Sigmoid colon (tissue), 7 donors: ENCODE data around the gene NRG2. TPM values are rescaled to one million over a fixed set of nuclear protein-coding genes. Genes with fewer than 3 reads are reported as not detected.

Source experiments
- DNase-seq: peaks from one replicate; pipeline ENCODE4 v3.0.0-alpha.2; 2019
- H3K27ac ChIP-seq, 4 donors: fragments of 200-600 bp; sonication (generic); one replicate each; pipeline ENCODE4 v1.5.1; 2016 to 2019; ENCODE audit warnings: mild to moderate bottlenecking in 1 of 4
- H3K27me3 ChIP-seq, 3 donors: fragments of 200-600 bp; sonication (generic); one replicate each; pipeline ENCODE4 v1.5.1; 2019; ENCODE audit warnings: mild to moderate bottlenecking in 1 of 3
- H3K36me3 ChIP-seq, 4 donors: fragments of 200-600 bp; sonication (generic); one replicate each; pipeline ENCODE4 v1.5.1; 2016 to 2019
- H3K4me1 ChIP-seq, 4 donors: fragments of 200-600 bp; sonication (generic); one replicate each; pipeline ENCODE4 v1.5.1; 2017 to 2019
- H3K4me3 ChIP-seq, 4 donors: fragments of 200-600 bp; sonication (generic); one replicate each; pipeline ENCODE4 v1.5.1; 2017 to 2019; ENCODE audit warnings: mild to moderate bottlenecking in 2 of 4, moderate library complexity in 1 of 4
- H3K9me3 ChIP-seq, 4 donors: fragments of 200-600 bp in 3 of 4; sonication (generic) in 3 of 4; one replicate each; pipeline versions ENCODE4 v1.5.1 to v1.6.1; 2013 to 2019
- CTCF ChIP-seq, 4 experiments: fragments of 450-650 bp in 3 of 4; fragments of 200-600 bp in 1 of 4; IDR thresholded peaks; one replicate each; pipeline ENCODE4 v1.5.1; 2016 to 2019; ENCODE audit warnings: antibody characterized with exemption in 4 of 4, mild to moderate bottlenecking in 3 of 4, moderate library complexity in 2 of 4
- EP300 ChIP-seq, 4 donors: sonication (generic); formaldehyde crosslinking; IDR thresholded peaks; one replicate each; pipeline ENCODE4 v1.6.1; 2017; ENCODE audit warnings: antibody characterized with exemption in 4 of 4
- POLR2A ChIP-seq, 2 donors: fragments of 450-650 bp; IDR thresholded peaks; one replicate each; pipeline ENCODE4 v1.6.1; 2016; ENCODE audit warnings: antibody characterized with exemption in 2 of 2, mild to moderate bottlenecking in 2 of 2, moderate library complexity in 2 of 2
- POLR2AphosphoS5 ChIP-seq, 4 donors: sonication (generic); formaldehyde crosslinking; IDR thresholded peaks; one replicate each; pipeline ENCODE4 v1.6.1; 2017; ENCODE audit warnings: antibody characterized with exemption in 4 of 4
- WGBS, 2 donors: extraction: QIAGEN DNeasy Blood & Tissue Kit; methylation state at CpG; one replicate each; pipeline ENCODE4 v1.1.7; 2013; 5-methylcytosine and 5-hydroxymethylcytosine counted together
- intact Hi-C: fragments of 100-400 bp; cut with DNase I; formaldehyde crosslinking; loops from one replicate; pipeline ENCODE4 v1.15.1; 2023
- polyA plus RNA-seq, 3 donors: library from polyadenylated mRNA; stranded (reverse); fragments of 200-250 nt; gene quantifications; one replicate each; pipeline ENCODE4 v1.2.3, GENCODE V29; 2013
- total RNA-seq, 4 donors: library from RNA; depleted of rRNA; stranded (reverse); fragments of >200 nt; gene quantifications; one replicate each; pipeline ENCODE4 v1.1.0, GENCODE V29; 2016
- donor health status: healthy with polysubstance abuse.
- donor health status: Bipolar disorder and iron deficiency.
- donor health status: healthy.

The NRG2 gene
- total and polyA plus RNA-seq, 7 donors = 0.80 to 11.9 (median 4.8) TPM; not detected in 2

- Histone ChIP-seq H3K27ac (no peak overlapping the region), H3K4me1 (no peaks in the 10 kb centered on the region), H3K9me3 (no peaks in the 10 kb centered on the region), H3K4me3 (no peak overlapping the region), H3K36me3 (peaks cover 0 to 13% (median 0%) of the 10 kb centered on the region in 4 donors), H3K27me3 (no peaks in the 10 kb centered on the region)
- peak; percentile 36 for DNase-seq
- TF ChIP-seq CTCF (IDR thresholded peaks at IDR 0.05) (no peak), EP300 (IDR thresholded peaks at IDR 0.05) (no peak), POLR2AphosphoS5 (IDR thresholded peaks at IDR 0.05) (no peak), POLR2A (IDR thresholded peaks at IDR 0.05) (no peak)
- WGBS, 2 donors = 94 to 96% methylated on average over 7 of the region's 7 CpGs
- intact Hi-C loops = no loop called here
Observed at GRCh38 chr5:139854029-139854605, 189.0 kb downstream of the NRG2 start.

- Histone ChIP-seq H3K27me3 (no peaks in the 10 kb centered on the region), H3K36me3 (peaks cover 0 to 13% (median 0%) of the 10 kb centered on the region in 4 donors), H3K4me1 (peaks cover 0 to 7% (median 6%) of the 10 kb centered on the region in 4 donors), H3K4me3 (no peak overlapping the region), H3K9me3 (no peaks in the 10 kb centered on the region), H3K27ac (no peak overlapping the region)
- WGBS, 2 donors = 92 to 96% methylated on average over 8 of the region's 8 CpGs
- TF ChIP-seq CTCF (IDR thresholded peaks at IDR 0.05) = no peak
- no peak for TF ChIP-seq POLR2A (IDR thresholded peaks at IDR 0.05)
- TF ChIP-seq EP300 (IDR thresholded peaks at IDR 0.05) = no peak
- no peak for TF ChIP-seq POLR2AphosphoS5 (IDR thresholded peaks at IDR 0.05)
- intact Hi-C loops = no loop called here
- peak; percentile 56 for DNase-seq
Observed at GRCh38 chr5:139852696-139853095, 190.4 kb downstream of the NRG2 start.

GRCh38 chr5:139851558-139851957 is 191.5 kb downstream of the NRG2 start:
- WGBS, 2 donors = 93% methylated on average over 19 of the region's 19 CpGs
- DNase-seq = peak; percentile 20
- Histone ChIP-seq H3K36me3 (peaks cover 0 to 13% (median 0%) of the 10 kb centered on the region in 4 donors), H3K4me3 (no peak overlapping the region), H3K27ac (no peak overlapping the region), H3K9me3 (no peaks in the 10 kb centered on the region), H3K4me1 (peaks cover 0 to 14% (median 11%) of the 10 kb centered on the region in 4 donors), H3K27me3 (no peaks in the 10 kb centered on the region)
- TF ChIP-seq EP300 (IDR thresholded peaks at IDR 0.05) (no peak), POLR2AphosphoS5 (IDR thresholded peaks at IDR 0.05) (no peak), POLR2A (IDR thresholded peaks at IDR 0.05) (no peak), CTCF (IDR thresholded peaks at IDR 0.05) (no peak)
- intact Hi-C loops = no loop called here

GRCh38 chr5:139850423-139851016 is 192.6 kb downstream of the NRG2 start:
- H3K27ac ChIP-seq = no peak overlapping the region
- TF ChIP-seq EP300 (IDR thresholded peaks at IDR 0.05) = no peak
- TF ChIP-seq CTCF (IDR thresholded peaks at IDR 0.05) = no peak
- TF ChIP-seq POLR2A (IDR thresholded peaks at IDR 0.05) = no peak
- no peak for TF ChIP-seq POLR2AphosphoS5 (IDR thresholded peaks at IDR 0.05)
- DNase-seq = peak; percentile 50
- no peaks in the 10 kb centered on the region for H3K27me3 ChIP-seq
- H3K9me3 ChIP-seq = no peaks in the 10 kb centered on the region
- H3K4me1 ChIP-seq = peaks cover 0 to 14% (median 11%) of the 10 kb centered on the region in 4 donors
- no peak overlapping the region for H3K4me3 ChIP-seq
- peaks cover 0 to 13% (median 0%) of the 10 kb centered on the region in 4 donors for H3K36me3 ChIP-seq
- intact Hi-C loops = no loop called here
- WGBS, 2 donors = 88 to 92% methylated on average over 3 of the region's 3 CpGs
